NB4 (cell line): ENCODE measurements around the gene BTBD9.

Experiments used
- DNase-seq: peaks from one replicate; pipeline ENCODE4 v3.0.0; 2010; ENCODE audit warnings: low read depth
- H3K4me3 ChIP-seq: one replicate; pipeline ENCODE4 v1.5.1; 2011; ENCODE audit warnings: mild to moderate bottlenecking, low read depth, low read length, moderate library complexity
- MYC ChIP-seq: IDR thresholded peaks from 2 replicates; pipeline ENCODE4 v1.6.1; 2011; ENCODE audit warnings: low read depth, low read length
- POLR2A ChIP-seq: IDR thresholded peaks from 2 replicates; pipeline ENCODE4 v1.6.1; 2011; ENCODE audit warnings: mild to moderate bottlenecking; ENCODE audit not compliant: insufficient read length; ENCODE audit errors: extremely low read depth
- TF ChIP-seq, protein P1 (sequence below): IDR thresholded peaks from one replicate; pipeline ENCODE4 v1.5.1; 2012; ENCODE audit warnings: low read depth, low read length
- TF ChIP-seq, protein P2 (sequence below): IDR thresholded peaks from 2 replicates; pipeline ENCODE4 v1.6.1; 2011; ENCODE audit warnings: low read depth, low read length

The BTBD9 gene

DNA sequence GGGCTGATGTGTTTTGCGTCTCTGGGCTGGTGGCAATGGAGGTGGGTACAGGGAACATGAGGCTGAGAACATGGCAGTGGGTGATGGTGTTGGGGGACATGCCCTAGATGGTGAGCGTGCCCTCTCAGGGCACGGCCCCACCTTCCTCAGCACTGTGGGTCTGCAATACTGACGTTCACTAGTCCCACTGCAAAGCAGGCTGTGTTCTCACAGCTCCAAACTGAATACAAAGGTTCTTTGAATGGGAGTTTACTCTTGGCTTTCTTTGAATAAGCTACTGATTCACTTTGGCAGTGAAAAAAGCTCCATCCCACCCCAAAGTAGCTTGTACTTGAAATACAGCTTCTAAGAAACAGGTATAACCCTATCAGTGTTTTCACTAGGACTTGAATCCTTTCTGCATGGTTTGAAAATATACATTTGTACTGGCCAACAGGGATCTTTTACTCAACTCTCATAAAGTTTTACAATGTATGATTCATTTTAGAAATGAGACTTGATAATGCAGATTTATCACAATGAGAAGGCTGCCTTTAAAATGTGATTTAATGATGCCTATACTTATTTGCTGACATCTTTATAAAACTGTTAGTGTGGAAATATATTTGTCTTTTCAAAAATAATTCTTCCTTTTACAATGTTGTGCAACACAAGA lies 419.5 kb downstream of the BTBD9 start:
- H3K4me3 ChIP-seq = no peak overlapping the region
- TF ChIP-seq MYC (no peak), POLR2A (no peak)
- TF ChIP-seq, protein P1, sequence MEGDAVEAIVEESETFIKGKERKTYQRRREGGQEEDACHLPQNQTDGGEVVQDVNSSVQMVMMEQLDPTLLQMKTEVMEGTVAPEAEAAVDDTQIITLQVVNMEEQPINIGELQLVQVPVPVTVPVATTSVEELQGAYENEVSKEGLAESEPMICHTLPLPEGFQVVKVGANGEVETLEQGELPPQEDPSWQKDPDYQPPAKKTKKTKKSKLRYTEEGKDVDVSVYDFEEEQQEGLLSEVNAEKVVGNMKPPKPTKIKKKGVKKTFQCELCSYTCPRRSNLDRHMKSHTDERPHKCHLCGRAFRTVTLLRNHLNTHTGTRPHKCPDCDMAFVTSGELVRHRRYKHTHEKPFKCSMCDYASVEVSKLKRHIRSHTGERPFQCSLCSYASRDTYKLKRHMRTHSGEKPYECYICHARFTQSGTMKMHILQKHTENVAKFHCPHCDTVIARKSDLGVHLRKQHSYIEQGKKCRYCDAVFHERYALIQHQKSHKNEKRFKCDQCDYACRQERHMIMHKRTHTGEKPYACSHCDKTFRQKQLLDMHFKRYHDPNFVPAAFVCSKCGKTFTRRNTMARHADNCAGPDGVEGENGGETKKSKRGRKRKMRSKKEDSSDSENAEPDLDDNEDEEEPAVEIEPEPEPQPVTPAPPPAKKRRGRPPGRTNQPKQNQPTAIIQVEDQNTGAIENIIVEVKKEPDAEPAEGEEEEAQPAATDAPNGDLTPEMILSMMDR = no peak
- TF ChIP-seq, protein P2, sequence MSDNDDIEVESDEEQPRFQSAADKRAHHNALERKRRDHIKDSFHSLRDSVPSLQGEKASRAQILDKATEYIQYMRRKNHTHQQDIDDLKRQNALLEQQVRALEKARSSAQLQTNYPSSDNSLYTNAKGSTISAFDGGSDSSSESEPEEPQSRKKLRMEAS = no peak
- no peak for DNase-seq

DNA sequence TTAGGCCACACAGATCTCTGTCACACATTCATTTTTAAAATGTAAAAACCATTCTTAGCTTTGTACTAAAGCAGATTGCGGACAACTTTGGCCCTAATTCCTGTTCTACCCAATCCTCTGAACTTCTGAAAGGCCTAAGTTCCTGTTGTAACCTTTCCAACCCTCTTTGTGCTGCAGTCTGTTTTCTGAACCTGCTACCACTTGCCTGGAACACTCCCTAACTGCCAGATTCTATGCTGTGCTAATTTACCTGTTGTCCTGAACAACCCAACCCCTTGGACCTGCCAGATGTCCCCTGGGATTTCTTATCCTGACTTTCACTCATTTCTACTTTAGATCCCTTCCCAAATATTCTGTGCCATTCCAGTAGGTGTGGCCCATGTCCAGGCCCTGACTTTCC lies 421.5 kb downstream of the BTBD9 start:
- DNase-seq = no peak
- H3K4me3 ChIP-seq = no peak overlapping the region
- TF ChIP-seq, protein P2 = no peak
- no peak for TF ChIP-seq MYC
- TF ChIP-seq, protein P1 = no peak
- TF ChIP-seq POLR2A = no peak

DNA sequence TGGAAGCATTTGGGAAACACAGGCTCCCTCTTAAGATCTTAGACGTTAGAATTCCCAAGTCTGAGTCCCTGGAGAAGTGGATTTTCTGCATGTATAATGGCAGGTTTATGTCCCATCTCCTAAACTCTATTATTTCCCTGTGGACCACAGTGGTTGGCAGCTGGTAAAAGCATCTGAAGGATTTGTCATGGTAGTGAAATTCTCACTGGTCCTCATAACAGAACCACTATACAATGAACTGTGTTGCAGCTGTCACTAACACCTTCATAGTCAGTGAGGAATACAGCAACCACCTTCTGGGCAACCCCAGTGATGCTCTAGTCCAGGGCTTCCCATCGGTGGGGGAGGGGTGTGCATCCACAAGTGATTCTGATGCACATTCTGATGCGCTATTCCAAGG lies 423.3 kb downstream of the BTBD9 start:
- TF ChIP-seq MYC (no peak), POLR2A (no peak)
- TF ChIP-seq, protein P1 = no peak
- TF ChIP-seq, protein P2 = no peak
- H3K4me3 ChIP-seq = no peak overlapping the region
- no peak for DNase-seq

DNA sequence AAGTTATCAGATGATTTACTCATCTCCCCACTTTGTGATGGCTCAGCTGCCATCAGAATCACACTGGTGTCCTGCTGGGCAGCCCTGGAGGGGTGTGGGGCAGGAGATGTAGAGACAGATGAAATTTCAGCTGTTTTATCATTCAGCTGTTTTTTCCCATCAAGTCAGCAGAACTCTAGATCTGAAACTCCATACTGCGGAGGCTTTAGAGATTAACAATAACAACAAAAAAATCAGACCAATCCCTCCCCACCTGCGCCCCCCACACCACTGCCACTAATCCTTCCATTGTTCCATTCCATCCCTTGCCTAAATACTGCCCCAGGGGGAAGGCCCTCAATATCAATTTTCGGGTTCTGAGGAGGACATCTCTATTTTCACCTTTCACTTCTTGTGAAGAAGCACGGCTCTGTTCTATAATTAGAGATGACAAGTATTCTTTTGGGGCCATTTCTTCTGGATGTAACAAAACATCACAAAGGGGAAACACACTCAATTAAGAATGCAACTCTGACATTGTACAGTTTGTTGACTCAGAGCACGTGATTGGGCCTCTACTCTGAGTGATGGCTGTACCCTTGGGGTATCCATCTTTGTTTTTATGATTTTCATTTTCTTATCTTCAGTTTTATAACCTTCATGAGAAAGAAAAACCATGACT lies 423.9 kb downstream of the BTBD9 start:
- no peak for DNase-seq
- no peak for TF ChIP-seq MYC
- TF ChIP-seq, protein P2 = no peak
- TF ChIP-seq, protein P1 = no peak
- TF ChIP-seq POLR2A = no peak
- no peak overlapping the region for H3K4me3 ChIP-seq

DNA sequence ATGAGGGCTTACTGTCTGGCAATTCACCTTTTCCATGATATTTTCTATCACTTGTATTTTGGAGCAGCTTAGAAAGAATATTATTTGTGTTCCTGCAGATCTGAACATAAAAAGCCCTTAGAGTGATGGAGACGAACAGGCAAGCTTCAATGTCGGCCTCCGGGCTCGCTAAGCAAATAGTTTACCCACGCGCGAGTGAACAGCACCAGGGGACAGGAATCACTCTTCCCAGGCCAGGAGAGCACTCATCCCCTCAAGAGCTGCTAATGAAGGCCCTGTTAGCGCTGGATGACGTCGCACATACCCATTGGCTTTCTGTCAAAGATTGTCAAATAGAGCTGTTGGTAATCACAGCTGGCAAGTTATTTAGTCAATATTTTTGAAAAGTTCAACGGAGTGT lies 424.5 kb downstream of the BTBD9 start:
- no peak overlapping the region for H3K4me3 ChIP-seq
- DNase-seq = no peak
- TF ChIP-seq MYC (no peak), POLR2A (no peak)
- TF ChIP-seq, protein P2 = no peak
- TF ChIP-seq, protein P1 = no peak
